K562 (cell line): Measurements from ENCODE around the gene PPP6R3. TPM values are rescaled to one million over a fixed set of nuclear protein-coding genes. Genes with fewer than 3 reads are reported as not detected.
"Not testable (repeated sequence)": the region's sequence is repeated elsewhere in the genome, so short reads cannot be mapped to it uniquely, and the experiment has no call there.

Experiments
- ATAC-seq: fragments of 200-7000 bp; cut with Tn5 transposase; 3 replicates; pipeline ENCODE4 v1.9.1; 2020; ENCODE audit warnings: moderate library complexity
- BruUV-seq: library from RNA; stranded (reverse); fragments of 400-500 nt; replicated peaks from 2 replicates; lab custom pipeline; 2021; lab: Mats Ljungman, UMichigan
- CTCF ChIA-PET: fragments of 300-600 bp; formaldehyde crosslinking; extraction: SDS; loops from one replicate; lab custom pipeline; 2021; ENCODE audit warnings: low intra/inter-chr PET ratio; lab: Yijun Ruan, JAX
- POLR2A ChIA-PET: fragments of 300-600, 350-650 bp; sonication (Branson Sonifier 250); formaldehyde crosslinking; extraction: SDS; loops from one replicate; lab custom pipeline; 2021; ENCODE audit warnings: antibody characterized with exemption, inconsistent platforms; lab: Yijun Ruan, JAX
- DNase-seq, 4 experiments: peaks; one replicate each; pipeline versions ENCODE4 v3.0.0 to v3.0.0-alpha.2; 2011 to 2018; ENCODE audit warnings: low spot score in 3 of 4, mixed read lengths in 3 of 4; ENCODE audit errors: extremely low read depth in 1 of 4
- FAIRE-seq: peaks from 2 replicates; lab custom pipeline; 2011; peaks lifted over from hg19 to GRCh38; lab: Jason Lieb, UNC
- H2AFZ ChIP-seq: 2 replicates; pipeline ENCODE4 v1.6.0; 2011; ENCODE audit warnings: low read depth, low read length, control low read depth, inconsistent platforms
- H3K27ac ChIP-seq: fragments of 200-600 bp; 3 replicates; pipeline ENCODE4 v1.8.0; 2011; ENCODE audit warnings: low read depth, mild to moderate bottlenecking, control low read depth, inconsistent platforms, low read length, moderate library complexity, mixed read lengths; ENCODE audit errors: extremely low read depth
- H3K27me3 ChIP-seq, 2 experiments: fragments of 300-600 bp in 1 of 2; 2 replicates in 1 of 2; 3 replicates in 1 of 2; pipeline versions ENCODE4 v1.6.0 to v1.8.0; 2011; ENCODE audit warnings: inconsistent platforms in 2 of 2, low read length in 2 of 2, mild to moderate bottlenecking in 1 of 2, mixed read lengths in 1 of 2, moderate library complexity in 1 of 2; ENCODE audit not compliant: control insufficient read depth in 2 of 2, insufficient read depth in 2 of 2
- H3K36me3 ChIP-seq: fragments of 300-600 bp; 3 replicates; pipeline ENCODE4 v1.8.0; 2011; ENCODE audit warnings: mild to moderate bottlenecking, low read length, inconsistent platforms; ENCODE audit not compliant: control insufficient read depth, insufficient read depth
- H3K4me1 ChIP-seq, 2 experiments: fragments of 200-600 bp in 1 of 2; replicated peaks in 1 of 2; 2 replicates in 1 of 2; 3 replicates in 1 of 2; pipeline versions ENCODE4 v1.5.1 to v1.8.0; 2011; ENCODE audit warnings: inconsistent platforms in 2 of 2, low read length in 2 of 2, mild to moderate bottlenecking in 1 of 2, mixed read lengths in 1 of 2, moderate library complexity in 1 of 2; ENCODE audit not compliant: control insufficient read depth in 2 of 2, insufficient read depth in 2 of 2
- H3K4me2 ChIP-seq: 2 replicates; pipeline ENCODE4 v1.6.1; 2011; ENCODE audit warnings: low read length, control low read depth, inconsistent platforms, mixed read lengths; ENCODE audit not compliant: insufficient read depth
- H3K4me3 ChIP-seq: fragments of 200-600 bp; sonication (generic), shearing (Covaris generic); 2 replicates; pipeline ENCODE4 v1.5.1; 2016; ENCODE audit warnings: control low read depth, inconsistent platforms
- H3K79me2 ChIP-seq: fragments of 200-600 bp; 3 replicates; pipeline ENCODE4 v1.8.0; 2011; ENCODE audit warnings: low read length, inconsistent platforms; ENCODE audit not compliant: control insufficient read depth, insufficient read depth
- H3K9ac ChIP-seq, 2 experiments: 2 replicates each; pipeline versions ENCODE4 v1.6.0 to v1.6.1; 2011; ENCODE audit warnings: low read depth in 2 of 2, low read length in 2 of 2, control low read depth in 1 of 2, inconsistent platforms in 1 of 2, mild to moderate bottlenecking in 1 of 2, mixed read lengths in 1 of 2; ENCODE audit not compliant: insufficient read depth in 1 of 2
- H3K9me1 ChIP-seq: one replicate; pipeline ENCODE4 v1.6.0; 2011; ENCODE audit warnings: inconsistent platforms, mild to moderate bottlenecking, low read length, moderate library complexity; ENCODE audit not compliant: control insufficient read depth, insufficient read depth
- H3K9me3 ChIP-seq: replicated peaks from 2 replicates; pipeline ENCODE4 v1.5.1; 2011; ENCODE audit warnings: low read depth, low read length, inconsistent platforms; ENCODE audit not compliant: control insufficient read depth, insufficient read depth
- H4K20me1 ChIP-seq: replicated peaks from 2 replicates; pipeline ENCODE4 v1.6.1; 2011; ENCODE audit warnings: low read length, inconsistent platforms, mixed read lengths; ENCODE audit not compliant: control insufficient read depth, insufficient read depth
- CBX3 ChIP-seq, 2 experiments: IDR thresholded peaks; 1 replicate in 1 of 2; 2 replicates in 1 of 2; pipeline ENCODE4 v1.6.1; 2012; ENCODE audit warnings: inconsistent platforms in 2 of 2, low read length in 2 of 2, borderline replicate concordance in 1 of 2, control low read depth in 1 of 2
- E2F3 ChIP-seq: fragments of 250-450 bp; sonication (Bioruptor Pico); IDR thresholded peaks from 2 replicates; pipeline ENCODE4 v1.4.0; 2020; ENCODE audit warnings: mild to moderate bottlenecking
- FOXK1 ChIP-seq: sonication (generic); formaldehyde crosslinking; IDR thresholded peaks from 2 replicates; pipeline ENCODE4 v1.8.0; 2022; ENCODE audit warnings: missing genetic modification reagents, mild to moderate bottlenecking, borderline replicate concordance
- PHF8 ChIP-seq: fragments of 200-600 bp; sonication (generic); IDR thresholded peaks from 2 replicates; pipeline ENCODE4 v1.6.1; 2012; ENCODE audit warnings: mixed run types, mild to moderate bottlenecking, inconsistent platforms, low read length, moderate library complexity, borderline replicate concordance
- SIN3B ChIP-seq: fragments of 450-650 bp; IDR thresholded peaks from 2 replicates; pipeline ENCODE4 v1.6.1; 2017; ENCODE audit warnings: low read depth, mild to moderate bottlenecking, moderate library complexity
- ZNF263 ChIP-seq: sonication (generic); formaldehyde crosslinking; IDR thresholded peaks from 2 replicates; pipeline ENCODE4 v1.8.0; 2022; ENCODE audit warnings: mild to moderate bottlenecking, missing genetic modification reagents, borderline replicate concordance
- WGBS: fragments of 100-300 bp; shearing (Covaris generic); methylation state at CpG from one replicate; pipeline ENCODE4 v1.1.6; 2016; ENCODE audit warnings: low coverage, mixed read lengths; ENCODE audit not compliant: insufficient coverage; ENCODE audit errors: missing lambda C conversion rate; 5-methylcytosine and 5-hydroxymethylcytosine counted together
- in situ Hi-C: fragments of 300-500 bp; cut with MboI; formaldehyde crosslinking; loops from 4 replicates; pipeline ENCODE4 v1.15.0; 2018; ENCODE audit warnings: inconsistent platforms, mixed read lengths
- intact Hi-C: fragments of 100-400 bp; cut with micrococcal nuclease; formaldehyde crosslinking; loops from 2 replicates; pipeline ENCODE4 v1.14.2; 2022
- polyA plus RNA-seq, 8 experiments: library from polyadenylated mRNA; depleted of rRNA in 4 of 8; stranded (reverse) in 5 of 8; unstranded in 3 of 8; fragments of >200 nt; fragmentation: Nextera tagmentation in 2 of 8; fragmentation: Illumina TruSeq in 1 of 8; extraction: Ambion mirVana in 2 of 8; extraction: Trizol in 1 of 8; gene quantifications; 2 replicates each; pipeline versions ENCODE4 v1.2.1 to v1.2.3, GENCODE V29; 2011 to 2014; ENCODE audit warnings: inconsistent platforms in 1 of 8, missing spikeins in 1 of 8
- total RNA-seq, 7 experiments: library from RNA; depleted of rRNA in 6 of 7; stranded (reverse); fragments of >200 nt in 6 of 7; fragmentation: Illumina TruSeq in 2 of 7; extraction: Trizol in 2 of 7; gene quantifications; 2 replicates each; pipeline versions ENCODE4 v1.2.1 to v1.2.3, GENCODE V29; 2011 to 2021; ENCODE audit warnings: low replicate concordance in 1 of 7
- TF ChIP-seq, protein P1 (sequence below): fragments of 150-350 bp; IDR thresholded peaks from 2 replicates; pipeline ENCODE4 v1.6.1; 2014; ENCODE audit warnings: low read depth, mild to moderate bottlenecking, low read length, borderline replicate concordance
- TF ChIP-seq, protein P2 (sequence below), 2 experiments: IDR thresholded peaks in 1 of 2; conservative IDR thresholded peaks in 1 of 2; 2 replicates each; pipeline ENCODE4 v1.6.1; 2016; ENCODE audit warnings: low read depth in 2 of 2, mild to moderate bottlenecking in 1 of 2, missing compliant biosample characterization in 1 of 2, missing genetic modification characterization in 1 of 2, moderate library complexity in 1 of 2

Gene PPP6R3
- total and polyA plus RNA-seq, 9 of the 15 experiments (the other 6 are each of a cell fraction or from before 2014, with no cell fraction given) = 20.3 to 117 (median 80.6) TPM

DNA sequence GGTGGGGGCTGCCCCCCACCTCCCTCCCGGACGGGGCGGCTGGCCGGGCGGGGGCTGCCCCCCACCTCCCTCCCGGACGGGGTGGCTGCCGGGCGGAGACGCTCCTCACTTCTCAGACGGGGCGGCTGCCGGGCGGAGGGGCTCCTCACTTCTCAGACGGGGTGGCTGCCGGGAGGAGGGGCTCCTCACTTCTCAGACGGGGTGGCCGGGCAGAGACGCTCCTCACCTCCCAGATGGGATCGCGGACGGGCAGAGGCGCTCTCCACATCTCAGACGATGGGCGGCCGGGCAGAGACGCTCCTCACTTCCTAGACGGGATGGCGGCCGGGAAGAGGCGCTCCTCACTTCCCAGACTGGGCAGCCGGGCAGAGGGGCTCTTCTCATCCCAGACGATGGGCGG is 15.1 kb downstream of the PPP6R3 start:
- not testable (repeated sequence) for BruUV-seq

DNA sequence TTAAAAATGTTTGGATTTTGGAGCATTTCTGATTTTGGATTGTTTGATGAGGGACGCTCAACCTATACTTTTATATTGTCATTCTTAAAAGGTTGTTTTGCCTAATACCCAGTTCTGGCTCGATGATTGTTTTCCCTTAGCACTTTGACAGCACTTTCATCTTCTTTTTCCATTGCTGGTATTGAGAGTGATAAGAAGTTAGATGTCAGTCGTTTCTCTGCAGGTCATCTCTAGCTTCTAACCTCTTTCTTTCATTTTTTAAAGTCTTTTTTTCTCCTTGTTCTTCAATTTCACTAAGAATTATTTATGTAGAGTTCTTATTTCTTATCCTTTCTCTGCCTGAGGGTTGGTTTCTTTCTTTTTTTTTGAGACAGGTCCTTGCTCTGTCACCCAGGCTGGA is 18.8 kb downstream of the PPP6R3 start:
- peaks cover 83% of the 10 kb centered on the region for H3K79me2 ChIP-seq
- H3K9me1 ChIP-seq = no peaks in the 10 kb centered on the region
- no peak overlapping the region for H3K27ac ChIP-seq
- ChIA-PET POLR2A (no interaction called here), CTCF (no interaction called here)
- H3K4me3 ChIP-seq = no peak overlapping the region
- H3K9me3 ChIP-seq = no peaks in the 10 kb centered on the region; the same call in 1 of the 2 replicates
- DNase-seq (no peak), FAIRE-seq (no peak), ATAC-seq (no peak)
- WGBS = 65% methylated on average over 3 of the region's 3 CpGs
- intact Hi-C loops (no loop called here), in situ Hi-C loops (no loop called here)
- no peak overlapping the region for H2AFZ ChIP-seq
- H3K36me3 ChIP-seq = peaks cover 23% of the 10 kb centered on the region; the same call in 1 of the 3 replicates
- BruUV-seq = no TSS peak
- no peaks in the 10 kb centered on the region for H3K27me3 ChIP-seq
- no peaks in the 10 kb centered on the region for H3K4me1 ChIP-seq
- peaks cover 9% of the 10 kb centered on the region; the same call in 1 of the 2 replicates for H4K20me1 ChIP-seq
- H3K4me2 ChIP-seq = no peak overlapping the region
- no peak overlapping the region for H3K9ac ChIP-seq
- TF ChIP-seq, protein P1, sequence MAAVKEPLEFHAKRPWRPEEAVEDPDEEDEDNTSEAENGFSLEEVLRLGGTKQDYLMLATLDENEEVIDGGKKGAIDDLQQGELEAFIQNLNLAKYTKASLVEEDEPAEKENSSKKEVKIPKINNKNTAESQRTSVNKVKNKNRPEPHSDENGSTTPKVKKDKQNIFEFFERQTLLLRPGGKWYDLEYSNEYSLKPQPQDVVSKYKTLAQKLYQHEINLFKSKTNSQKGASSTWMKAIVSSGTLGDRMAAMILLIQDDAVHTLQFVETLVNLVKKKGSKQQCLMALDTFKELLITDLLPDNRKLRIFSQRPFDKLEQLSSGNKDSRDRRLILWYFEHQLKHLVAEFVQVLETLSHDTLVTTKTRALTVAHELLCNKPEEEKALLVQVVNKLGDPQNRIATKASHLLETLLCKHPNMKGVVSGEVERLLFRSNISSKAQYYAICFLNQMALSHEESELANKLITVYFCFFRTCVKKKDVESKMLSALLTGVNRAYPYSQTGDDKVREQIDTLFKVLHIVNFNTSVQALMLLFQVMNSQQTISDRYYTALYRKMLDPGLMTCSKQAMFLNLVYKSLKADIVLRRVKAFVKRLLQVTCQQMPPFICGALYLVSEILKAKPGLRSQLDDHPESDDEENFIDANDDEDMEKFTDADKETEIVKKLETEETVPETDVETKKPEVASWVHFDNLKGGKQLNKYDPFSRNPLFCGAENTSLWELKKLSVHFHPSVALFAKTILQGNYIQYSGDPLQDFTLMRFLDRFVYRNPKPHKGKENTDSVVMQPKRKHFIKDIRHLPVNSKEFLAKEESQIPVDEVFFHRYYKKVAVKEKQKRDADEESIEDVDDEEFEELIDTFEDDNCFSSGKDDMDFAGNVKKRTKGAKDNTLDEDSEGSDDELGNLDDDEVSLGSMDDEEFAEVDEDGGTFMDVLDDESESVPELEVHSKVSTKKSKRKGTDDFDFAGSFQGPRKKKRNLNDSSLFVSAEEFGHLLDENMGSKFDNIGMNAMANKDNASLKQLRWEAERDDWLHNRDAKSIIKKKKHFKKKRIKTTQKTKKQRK = no peak
- no peak for TF ChIP-seq SIN3B
- no peak for TF ChIP-seq PHF8
- TF ChIP-seq ZNF263 (CRISPR knock-in tag) = no peak
- no peak for TF ChIP-seq E2F3 (CRISPR knock-in tag)
- peak in 1 of 2 experiments; percentile 54; a peak in 1 of 3 replicates for TF ChIP-seq CBX3 (IDR thresholded peaks at IDR 0.05; ENCODE audit: borderline replicate concordance in 1 of 2, low read length in 2 of 2)
- no peak for TF ChIP-seq FOXK1 (CRISPR knock-in tag)
- TF ChIP-seq, protein P2, sequence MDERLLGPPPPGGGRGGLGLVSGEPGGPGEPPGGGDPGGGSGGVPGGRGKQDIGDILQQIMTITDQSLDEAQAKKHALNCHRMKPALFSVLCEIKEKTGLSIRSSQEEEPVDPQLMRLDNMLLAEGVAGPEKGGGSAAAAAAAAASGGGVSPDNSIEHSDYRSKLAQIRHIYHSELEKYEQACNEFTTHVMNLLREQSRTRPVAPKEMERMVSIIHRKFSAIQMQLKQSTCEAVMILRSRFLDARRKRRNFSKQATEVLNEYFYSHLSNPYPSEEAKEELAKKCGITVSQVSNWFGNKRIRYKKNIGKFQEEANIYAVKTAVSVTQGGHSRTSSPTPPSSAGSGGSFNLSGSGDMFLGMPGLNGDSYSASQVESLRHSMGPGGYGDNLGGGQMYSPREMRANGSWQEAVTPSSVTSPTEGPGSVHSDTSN (CRISPR knock-in tag; IDR thresholded peaks at IDR 0.05; ENCODE audit: low read depth) = no peak
- TF ChIP-seq, protein P2 (tag; conservative IDR thresholded peaks at IDR 0.05; ENCODE audit: low read depth) = no peak

More for the DNA sequence above, 15.1 kb downstream of the PPP6R3 start:
- H3K4me2 ChIP-seq, H3K9me1 ChIP-seq, H3K27ac ChIP-seq, DNase-seq, H3K9me3 ChIP-seq, H3K27me3 ChIP-seq, ATAC-seq, FAIRE-seq, in situ Hi-C loops, CTCF ChIA-PET, H3K9ac ChIP-seq, H2AFZ ChIP-seq, intact Hi-C loops, H3K4me3 ChIP-seq, POLR2A ChIA-PET: not testable (repeated sequence)
- peaks cover 49% of the 10 kb centered on the region; the same call in 2 of the 3 replicates for H3K36me3 ChIP-seq
- peaks cover 84% of the 10 kb centered on the region for H3K79me2 ChIP-seq
- H4K20me1 ChIP-seq = peaks cover 26% of the 10 kb centered on the region
- 100% methylated on average over 8 of the region's 34 CpGs for WGBS
- peaks cover 5 to 11% of the 10 kb centered on the region in 2 experiments; a peak in 4 of 5 replicates for H3K4me1 ChIP-seq
